CD14-positive monocyte (primary cell): Measurements from ENCODE around the gene RBM17. TPM values are rescaled to one million over a fixed set of nuclear protein-coding genes. Genes with fewer than 3 reads are reported as not detected.

Experiments
- DNase-seq, 3 donors: peaks; one replicate each; pipeline ENCODE4 v3.0.0-alpha.2; 2011 to 2022
- H2AFZ ChIP-seq: 2 replicates; pipeline ENCODE4 v1.6.0; 2012; ENCODE audit warnings: mild to moderate bottlenecking, low read depth, low read length, inconsistent platforms; ENCODE audit not compliant: insufficient read depth, poor library complexity, severe bottlenecking
- H3K27ac ChIP-seq, 2 donors: 1 replicate in 1 of 2; 2 replicates in 1 of 2; pipeline ENCODE4 v1.5.1; 2012 to 2013; ENCODE audit warnings: low read length in 2 of 2, control low read depth in 1 of 2, inconsistent platforms in 1 of 2, low read depth in 1 of 2, mild to moderate bottlenecking in 1 of 2
- H3K27me3 ChIP-seq, 2 donors: one replicate each; pipeline versions ENCODE4 v1.6.0 to v1.6.1; 2011 to 2013; ENCODE audit warnings: low read length in 2 of 2; ENCODE audit not compliant: control insufficient read depth in 2 of 2, insufficient read depth in 2 of 2
- H3K36me3 ChIP-seq, 2 donors: replicated peaks in 1 of 2; 1 replicate in 1 of 2; 2 replicates in 1 of 2; pipeline versions ENCODE4 v1.5.1 to v1.6.1; 2012 to 2013; ENCODE audit warnings: low read length in 2 of 2, control low read depth in 1 of 2, inconsistent platforms in 1 of 2, mild to moderate bottlenecking in 1 of 2; ENCODE audit not compliant: insufficient read depth in 2 of 2, control insufficient read depth in 1 of 2
- H3K4me1 ChIP-seq, 2 donors: 1 replicate in 1 of 2; 2 replicates in 1 of 2; pipeline versions ENCODE4 v1.5.1 to v1.6.1; 2012 to 2013; ENCODE audit warnings: low read length in 2 of 2, control low read depth in 1 of 2, inconsistent platforms in 1 of 2, mild to moderate bottlenecking in 1 of 2, moderate library complexity in 1 of 2; ENCODE audit not compliant: insufficient read depth in 2 of 2, control insufficient read depth in 1 of 2
- H3K4me2 ChIP-seq: replicated peaks from 2 replicates; pipeline ENCODE3; 2012; ENCODE audit warnings: low read length, moderate library complexity, mild to moderate bottlenecking; ENCODE audit not compliant: poor library complexity, severe bottlenecking; ENCODE audit errors: extremely low read depth
- H3K4me3 ChIP-seq, 3 experiments: fragments of 200-600 bp in 1 of 3; sonication (generic) in 1 of 3; replicated peaks in 1 of 3; 1 replicate in 2 of 3; 2 replicates in 1 of 3; pipeline ENCODE4 v1.5.1; 2011 to 2013; ENCODE audit warnings: low read length in 3 of 3, mild to moderate bottlenecking in 3 of 3, control low read depth in 2 of 3, low read depth in 2 of 3, inconsistent platforms in 1 of 3, moderate library complexity in 1 of 3
- H3K79me2 ChIP-seq: 2 replicates; pipeline ENCODE4 v1.6.0; 2012; ENCODE audit warnings: mild to moderate bottlenecking, control low read depth, inconsistent platforms, low read length, moderate library complexity; ENCODE audit not compliant: insufficient read depth
- H3K9ac ChIP-seq: 2 replicates; pipeline ENCODE4 v1.6.0; 2017; ENCODE audit warnings: low read length, mild to moderate bottlenecking; ENCODE audit not compliant: insufficient read depth, poor library complexity, severe bottlenecking
- H3K9me3 ChIP-seq, 2 donors: replicated peaks in 1 of 2; 1 replicate in 1 of 2; 2 replicates in 1 of 2; pipeline versions ENCODE4 v1.5.1 to v1.6.1; 2012 to 2013; ENCODE audit warnings: low read length in 2 of 2, control low read depth in 1 of 2; ENCODE audit not compliant: control insufficient read depth in 1 of 2, insufficient read depth in 1 of 2
- H4K20me1 ChIP-seq: 2 replicates; pipeline ENCODE4 v1.6.0; 2012; ENCODE audit warnings: mild to moderate bottlenecking, low read length, control low read depth, moderate library complexity; ENCODE audit not compliant: insufficient read depth
- H3K27ac Mint-ChIP-seq, 7 donors: one replicate each; pipeline ENCODE4 v1.8.0; 2020; ENCODE audit warnings: mild to moderate bottlenecking in 7 of 7, mixed read lengths in 7 of 7, moderate library complexity in 6 of 7, inconsistent platforms in 2 of 7
- H3K27me3 Mint-ChIP-seq, 3 donors: one replicate each; pipeline ENCODE4 v1.8.0; 2021 to 2022; ENCODE audit warnings: low read depth in 3 of 3, mild to moderate bottlenecking in 3 of 3, mixed read lengths in 3 of 3, moderate library complexity in 3 of 3, inconsistent platforms in 1 of 3
- H3K36me3 Mint-ChIP-seq, 2 donors: one replicate each; pipeline ENCODE4 v1.8.0; 2020; ENCODE audit warnings: mixed read lengths in 2 of 2, inconsistent platforms in 1 of 2, mild to moderate bottlenecking in 1 of 2
- H3K4me1 Mint-ChIP-seq: one replicate; pipeline ENCODE4 v1.8.0; 2020; ENCODE audit warnings: mild to moderate bottlenecking, mixed read lengths
- H3K4me3 Mint-ChIP-seq, 2 donors: one replicate each; pipeline ENCODE4 v1.8.0; 2020; ENCODE audit warnings: mild to moderate bottlenecking in 2 of 2, mixed read lengths in 2 of 2, moderate library complexity in 1 of 2
- H3K9me3 Mint-ChIP-seq, 7 donors: one replicate each; pipeline ENCODE4 v1.8.0; 2020 to 2022; ENCODE audit warnings: mixed read lengths in 7 of 7, mild to moderate bottlenecking in 6 of 7, moderate library complexity in 6 of 7, inconsistent platforms in 2 of 7
- CTCF ChIP-seq: fragments of 200-600 bp; IDR thresholded peaks from one replicate; pipeline ENCODE4 v1.8.0; 2022; ENCODE audit warnings: antibody characterized with exemption, mild to moderate bottlenecking
- WGBS: methylation state at CpG from one replicate; pipeline ENCODE4 v1.1.5; 2013; ENCODE audit warnings: missing lambda C conversion rate; ENCODE audit not compliant: insufficient coverage; 5-methylcytosine and 5-hydroxymethylcytosine counted together
- intact Hi-C, 2 donors: fragments of 100-400 bp; cut with micrococcal nuclease; formaldehyde crosslinking; loops; one replicate each; pipeline versions ENCODE4 v1.15.0 to v1.15.1; 2023
- polyA plus RNA-seq, 3 donors: library from polyadenylated mRNA; depleted of rRNA in 1 of 3; unstranded in 2 of 3; stranded (reverse) in 1 of 3; fragments of 300-500 nt in 2 of 3; fragments of >200 nt in 1 of 3; fragmentation: Illumina TruSeq in 2 of 3; gene quantifications; 1 replicate in 2 of 3; 2 replicates in 1 of 3; pipeline ENCODE4 v1.2.3, GENCODE V29; 2012 to 2021

Gene RBM17
- polyA plus RNA-seq, 3 donors: 37.2 to 51.4 (median 44.5) TPM

- Mint-ChIP-seq H3K27me3 (no peaks in the 10 kb centered on the region), H3K4me3 (no peak overlapping the region), H3K9me3 (no peaks in the 10 kb centered on the region), H3K27ac (no peak overlapping the region), H3K4me1 (no peaks in the 10 kb centered on the region), H3K36me3 (peaks cover 53 to 56% of the 10 kb centered on the region in 2 donors)
- H3K36me3 ChIP-seq: peaks cover 55 to 63% of the 10 kb centered on the region in 2 donors
- H2AFZ ChIP-seq: no peak overlapping the region
- H3K27ac ChIP-seq: no peak overlapping the region
- no peaks in the 10 kb centered on the region for H3K79me2 ChIP-seq
- no peak for DNase-seq
- no peaks in the 10 kb centered on the region for H3K9me3 ChIP-seq
- no peak overlapping the region for H3K9ac ChIP-seq
- H3K4me2 ChIP-seq: no peak overlapping the region
- no peaks in the 10 kb centered on the region for H3K27me3 ChIP-seq
- 100% methylated on average over 3 of the region's 3 CpGs for WGBS
- no peaks in the 10 kb centered on the region for H4K20me1 ChIP-seq
- no peak for TF ChIP-seq CTCF
- intact Hi-C loops: no loop called here
- H3K4me1 ChIP-seq: no peaks in the 10 kb centered on the region
- no peak overlapping the region for H3K4me3 ChIP-seq
Observed at GRCh38 chr10:6115824-6116350, 27.1 kb downstream of the RBM17 start.

DNA sequence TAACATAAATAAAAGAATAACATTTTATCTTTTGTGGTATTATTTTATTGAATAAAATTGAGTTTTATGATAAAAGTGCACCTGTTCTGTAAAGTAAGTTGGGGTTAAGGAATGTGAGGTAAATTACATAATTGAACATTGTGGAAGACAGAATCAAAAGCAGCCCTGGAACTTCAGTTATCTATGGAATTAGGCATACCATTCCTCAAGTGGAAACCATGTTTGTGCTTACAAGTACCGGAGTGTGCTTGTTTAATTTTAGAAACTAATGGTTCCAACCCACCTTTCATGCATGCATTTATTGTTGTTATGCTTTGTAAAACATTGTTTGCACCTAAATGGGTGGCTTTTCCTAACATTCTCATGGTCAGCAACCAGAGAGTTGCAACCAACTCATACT is 28.0 kb downstream of the RBM17 start:
- Histone ChIP-seq H3K4me2 (no peak overlapping the region), H4K20me1 (no peaks in the 10 kb centered on the region), H3K4me3 (no peak overlapping the region), H3K27ac (no peak overlapping the region), H3K79me2 (no peaks in the 10 kb centered on the region), H3K4me1 (no peaks in the 10 kb centered on the region), H3K36me3 (peaks cover 46 to 53% of the 10 kb centered on the region in 2 donors), H2AFZ (no peak overlapping the region), H3K9ac (no peak overlapping the region), H3K9me3 (no peaks in the 10 kb centered on the region), H3K27me3 (no peaks in the 10 kb centered on the region)
- DNase-seq: no peak
- no CpG with 5 or more reads among the region's 1 CpG for WGBS
- Mint-ChIP-seq H3K4me1 (no peaks in the 10 kb centered on the region), H3K36me3 (peaks cover 45 to 47% of the 10 kb centered on the region in 2 donors), H3K27ac (no peak overlapping the region), H3K4me3 (no peak overlapping the region), H3K9me3 (no peaks in the 10 kb centered on the region), H3K27me3 (no peaks in the 10 kb centered on the region)
- no peak for TF ChIP-seq CTCF
- intact Hi-C loops: no loop called here
